K562 treated with DMSO at 1 percent for 48 hours (cell line): ENCODE results near the gene PSTPIP2. TPM values are rescaled to one million over a fixed set of nuclear protein-coding genes. Genes with fewer than 3 reads are reported as not detected.

Source experiments
- total RNA-seq: library from RNA; unstranded; fragments of 300-600 nt; gene quantifications from 2 replicates; pipeline ENCODE4 v1.2.3, GENCODE V29; 2022; ENCODE audit warnings: low replicate concordance; ENCODE audit errors: extremely low read depth

The PSTPIP2 gene
- not detected in 2 replicates for total RNA-seq

GRCh38 chr18:46071653-46072375 lies at the start of gene PSTPIP2:
TSS of gene PSTPIP2 (minus strand) at chr18:46072260. CDS start at chr18:46072188, 72 bp downstream.

GRCh38 chr18:46104128-46104911 lies 32.3 kb upstream of the PSTPIP2 start, which contains the start of gene HAUS1:
TSS of gene HAUS1 (plus strand) at chr18:46104385. CDS start at chr18:46104412, 27 bp downstream.

GRCh38 chr18:46097801-46098615 lies 25.9 kb upstream of the PSTPIP2 start, which contains the start of gene ATP5F1A:
TSS of gene ATP5F1A (minus strand) at chr18:46098296. CDS start at chr18:46098231, 65 bp downstream.

GRCh38 chr18:45967007-45967706 lies 104.9 kb downstream of the PSTPIP2 start, which contains the start of gene EPG5:
TSS of gene EPG5 (minus strand) at chr18:45967329. CDS start at chr18:45967239, 90 bp downstream.

Other genes with a start within 250 kb of the PSTPIP2 start
- not detected in 2 replicates for gene SIGLEC15, start 246.6 kb downstream of the PSTPIP2 start, total RNA-seq
- not detected in 2 replicates for gene EPG5, start 104.9 kb downstream of the PSTPIP2 start, total RNA-seq
- not detected in 2 replicates for gene ATP5F1A, start 26.0 kb upstream of the PSTPIP2 start, total RNA-seq
- gene HAUS1, start 32.1 kb upstream of the PSTPIP2 start, total RNA-seq = not detected in 2 replicates